GM19438 (cell line): ENCODE measurements around the gene GOLGA8S.
"Not testable (repeated sequence)": the region's sequence is repeated elsewhere in the genome, so short reads cannot be mapped to it uniquely, and the experiment has no call there.

Experiments
- ATAC-seq: cut with Tn5 transposase; IDR thresholded peaks from one replicate; pipeline ENCODE4 v1.9.1; 2021; ENCODE audit warnings: low read depth; ENCODE audit not compliant: unreplicated experiment

Gene GOLGA8S

GRCh38 chr15:23354448-23354847, at the start of gene GOLGA8S:
Gene GOLGA8S (plus strand): TSS chr15:23354748. CDS start chr15:23354810, 62 bp downstream.
- ATAC-seq, result not testable (repeated sequence)

- not testable (repeated sequence) for ATAC-seq
Measured at GRCh38 chr15:23304805-23305204, 49.7 kb upstream of the GOLGA8S start.

GRCh38 chr15:23305921-23306320, 48.6 kb upstream of the GOLGA8S start:
- not testable (repeated sequence) for ATAC-seq

- ATAC-seq, result not testable (repeated sequence)
Measured at GRCh38 chr15:23311233-23311632, 43.3 kb upstream of the GOLGA8S start.

GRCh38 chr15:23334096-23334495, 20.5 kb upstream of the GOLGA8S start, which contains the start of gene GOLGA6L26:
Gene GOLGA6L26 (minus strand): TSS chr15:23334196. CDS start chr15:23334135, 61 bp downstream.
- ATAC-seq, result not testable (repeated sequence)

GRCh38 chr15:23362622-23363021, 8.1 kb downstream of the GOLGA8S start:
- not testable (repeated sequence) for ATAC-seq

GRCh38 chr15:23364261-23364660, 9.7 kb downstream of the GOLGA8S start:
- ATAC-seq, result not testable (repeated sequence)

- no peak for ATAC-seq
Measured at GRCh38 chr15:23370578-23370977, 16.0 kb downstream of the GOLGA8S start.

- ATAC-seq, result not testable (repeated sequence)
Measured at GRCh38 chr15:23371134-23371533, 16.6 kb downstream of the GOLGA8S start.

- not testable (repeated sequence) for ATAC-seq
Measured at GRCh38 chr15:23371868-23372267, 17.3 kb downstream of the GOLGA8S start.

GRCh38 chr15:23372284-23372683, 17.7 kb downstream of the GOLGA8S start:
- ATAC-seq, result no peak

GRCh38 chr15:23372891-23373600, 18.5 kb downstream of the GOLGA8S start:
- not testable (repeated sequence) for ATAC-seq

GRCh38 chr15:23374226-23374625, 19.7 kb downstream of the GOLGA8S start:
- not testable (repeated sequence) for ATAC-seq

- not testable (repeated sequence) for ATAC-seq
Measured at GRCh38 chr15:23378946-23379345, 24.4 kb downstream of the GOLGA8S start.

- ATAC-seq, result not testable (repeated sequence)
Measured at GRCh38 chr15:23380700-23381099, 26.2 kb downstream of the GOLGA8S start.

- ATAC-seq, result not testable (repeated sequence)
Measured at GRCh38 chr15:23381192-23381591, 26.6 kb downstream of the GOLGA8S start.

- no peak for ATAC-seq
Measured at GRCh38 chr15:23384371-23384770, 29.8 kb downstream of the GOLGA8S start.

GRCh38 chr15:23385886-23386430, 31.4 kb downstream of the GOLGA8S start:
- ATAC-seq, result no peak

- no peak for ATAC-seq
Measured at GRCh38 chr15:23387621-23388190, 33.2 kb downstream of the GOLGA8S start.

GRCh38 chr15:23395030-23395692, 40.6 kb downstream of the GOLGA8S start:
- no peak for ATAC-seq

GRCh38 chr15:23395832-23396231, 41.3 kb downstream of the GOLGA8S start:
- ATAC-seq, result no peak
